Activated CD4-positive, alpha-beta memory T cell treated with anti-CD3 and anti-CD28 coated beads, Interleukin-2, amount 10 ng/mL, durations not matched to agents 7 days and 5 days (primary cell): ENCODE data around the gene MAPK14. TPM values are rescaled to one million over a fixed set of nuclear protein-coding genes. Genes with fewer than 3 reads are reported as not detected.
"Not testable (repeated sequence)": the region's sequence is repeated elsewhere in the genome, so short reads cannot be mapped to it uniquely, and the experiment has no call there.

Experiments used
- CTCF ChIA-PET: fragments of 350-600 bp; sonication (Branson Sonifier 250); formaldehyde crosslinking; loops from one replicate; lab custom pipeline; 2021; ENCODE audit warnings: antibody characterized with exemption, inconsistent platforms; lab: Charles Lee
- POLR2A ChIA-PET: fragments of 350-600 bp; sonication (Branson Sonifier 250); formaldehyde crosslinking; loops from one replicate; lab custom pipeline; 2021; ENCODE audit warnings: antibody characterized with exemption; lab: Charles Lee
- DNase-seq: peaks from one replicate; pipeline ENCODE4 v3.0.0-alpha.2; 2020
- H3K27ac Mint-ChIP-seq: one replicate; pipeline ENCODE4 v1.8.0; 2021; ENCODE audit warnings: mild to moderate bottlenecking, mixed read lengths
- H3K27me3 Mint-ChIP-seq: one replicate; pipeline ENCODE4 v1.8.0; 2021; ENCODE audit warnings: mixed read lengths
- H3K36me3 Mint-ChIP-seq: one replicate; pipeline ENCODE4 v1.8.0; 2021; ENCODE audit warnings: low read depth, mixed read lengths
- H3K4me1 Mint-ChIP-seq: one replicate; pipeline ENCODE4 v1.8.0; 2021; ENCODE audit warnings: mixed read lengths
- H3K4me3 Mint-ChIP-seq: one replicate; pipeline ENCODE4 v1.8.0; 2021; ENCODE audit warnings: mild to moderate bottlenecking, mixed read lengths
- H3K9me3 Mint-ChIP-seq: one replicate; pipeline ENCODE4 v1.8.0; 2021; ENCODE audit warnings: mixed read lengths
- total RNA-seq, 2 experiments: library from RNA; stranded (reverse); gene quantifications; one replicate each; pipeline ENCODE4 v1.2.3, GENCODE V29; 2021

Gene MAPK14
- total RNA-seq, 2 experiments from 2014 or later: 71.4 to 72.2 TPM

- DNase-seq: no peak
- H3K4me3 Mint-ChIP-seq: no peak overlapping the region
Observed at GRCh38 chr6:36127462-36128016, 99.9 kb downstream of the MAPK14 start.

DNA sequence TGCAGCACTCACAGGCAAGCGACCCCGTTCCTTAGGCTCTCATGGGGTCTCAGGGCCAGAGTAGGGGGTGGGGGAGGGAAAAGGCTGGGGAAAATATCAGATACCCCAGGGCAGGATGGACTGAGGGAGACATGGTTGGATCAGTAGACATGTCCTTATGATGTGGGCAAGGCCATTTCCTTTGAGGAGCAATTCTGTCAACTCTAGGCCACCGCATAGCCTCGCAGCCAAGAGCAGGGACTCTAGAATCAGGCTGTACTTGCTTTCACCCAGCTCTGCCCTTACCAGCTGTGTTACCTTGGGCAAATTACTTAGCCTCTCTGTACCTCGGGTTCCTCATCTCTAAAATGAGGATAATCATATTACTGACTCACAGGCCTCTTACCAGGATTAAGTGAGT, 100.5 kb downstream of the MAPK14 start:
- POLR2A ChIA-PET: interaction anchor here (1.3 to 1.6 kb wide), 3 partner anchors 9 to 99 kb away, joined by 3 to 6 read pairs (median 3); no protein-coding TSS in a partner anchor

More at GRCh38 chr6:36127462-36128016, 99.9 kb downstream of the MAPK14 start:
- H3K27me3 Mint-ChIP-seq: no peaks in the 10 kb centered on the region
- CTCF ChIA-PET: interaction anchor here (0.9 kb wide), 1 partner anchor 214 kb away, joined by 5 read pairs; no protein-coding TSS in a partner anchor
- H3K4me1 Mint-ChIP-seq: peaks cover 64% of the 10 kb centered on the region
- no peak overlapping the region for H3K27ac Mint-ChIP-seq
- peaks cover 2% of the 10 kb centered on the region for H3K36me3 Mint-ChIP-seq
- H3K9me3 Mint-ChIP-seq: no peaks in the 10 kb centered on the region
- POLR2A ChIA-PET: interaction anchor here (0.9 to 1.6 kb wide), 8 partner anchors 8 to 99 kb away, joined by 3 to 6 read pairs (median 3); no protein-coding TSS in a partner anchor

DNA sequence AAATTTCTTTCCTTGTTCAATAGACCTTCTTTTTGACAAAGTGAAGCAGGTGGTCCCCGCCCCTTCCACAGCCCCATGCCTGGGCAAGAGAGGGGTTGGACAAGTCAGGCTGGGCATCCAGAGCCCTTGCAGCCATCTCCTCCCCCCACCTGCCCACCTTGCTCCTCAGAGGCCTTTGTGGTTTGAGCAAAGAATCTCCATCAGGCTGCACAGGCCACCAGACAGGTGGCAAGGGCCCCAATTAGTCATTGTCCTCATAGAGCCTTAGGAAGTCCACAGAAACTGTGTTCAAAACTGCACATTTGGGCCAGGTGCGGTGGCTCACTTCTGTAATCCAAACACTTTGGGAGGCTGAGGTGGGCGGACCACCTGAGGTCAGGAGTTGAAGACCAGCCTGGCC, 101.2 kb downstream of the MAPK14 start:
- peaks cover 14% of the 10 kb centered on the region for H3K36me3 Mint-ChIP-seq
- no peaks in the 10 kb centered on the region for H3K27me3 Mint-ChIP-seq
- no peak for DNase-seq
- ChIA-PET CTCF (interaction anchor here (1.3 kb wide), 1 partner anchor 11 kb away, joined by 4 read pairs; no protein-coding TSS in a partner anchor), POLR2A (interaction anchor here (3.3 kb wide), 1 partner anchor 14 kb away, joined by 42 read pairs; no protein-coding TSS in a partner anchor)
- no peak overlapping the region for H3K27ac Mint-ChIP-seq
- no peak overlapping the region for H3K4me3 Mint-ChIP-seq
- peaks cover 64% of the 10 kb centered on the region for H3K4me1 Mint-ChIP-seq
- no peaks in the 10 kb centered on the region for H3K9me3 Mint-ChIP-seq

More for the DNA sequence above, 100.5 kb downstream of the MAPK14 start:
- CTCF ChIA-PET: no interaction called here
- no peak for DNase-seq
- Mint-ChIP-seq H3K4me1 (peaks cover 64% of the 10 kb centered on the region), H3K27ac (no peak overlapping the region), H3K36me3 (peaks cover 7% of the 10 kb centered on the region), H3K9me3 (no peaks in the 10 kb centered on the region), H3K27me3 (no peaks in the 10 kb centered on the region), H3K4me3 (no peak overlapping the region)

DNA sequence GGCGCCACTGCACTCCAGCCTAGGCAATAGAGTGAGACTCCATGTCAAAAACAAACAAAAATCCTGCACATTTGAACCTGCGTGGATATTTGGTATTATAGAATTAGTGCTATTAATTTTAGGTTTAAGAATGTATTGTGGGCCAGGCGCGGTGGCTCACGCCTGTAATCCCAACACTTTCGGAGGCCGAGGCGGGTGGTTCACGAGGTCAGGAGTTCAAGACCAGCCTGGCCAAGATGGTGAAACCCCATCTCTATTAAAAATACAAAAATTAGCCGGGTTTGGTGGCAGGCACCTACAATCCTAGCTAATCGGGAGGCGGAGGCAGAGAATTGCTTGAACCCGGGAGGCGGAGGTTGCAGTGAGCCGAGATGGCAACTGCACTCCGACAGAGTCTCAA, 101.7 kb downstream of the MAPK14 start:
- H3K4me1 Mint-ChIP-seq: peaks cover 60% of the 10 kb centered on the region
- CTCF ChIA-PET: interaction anchor here (0.7 to 1.3 kb wide), 4 partner anchors 10 to 66 kb away, joined by 3 to 4 read pairs (median 4); no protein-coding TSS in a partner anchor
- H3K27ac Mint-ChIP-seq: not testable (repeated sequence)

GRCh38 chr6:36129941-36130666, 102.5 kb downstream of the MAPK14 start, which contains the start of gene MAPK13:
MAPK13 (plus strand) TSS chr6:36130513; CDS start chr6:36130583, 70 bp downstream.
- H3K4me1 Mint-ChIP-seq: peaks cover 56% of the 10 kb centered on the region
- H3K27ac Mint-ChIP-seq: peak within 1 kb of the TSS; percentile 93
- no peaks in the 10 kb centered on the region for H3K9me3 Mint-ChIP-seq
- ChIA-PET POLR2A (interaction anchor here (1.0 to 5.3 kb wide), 9 partner anchors 9 to 102 kb away, joined by 4 to 148 read pairs (median 10); partner anchors contain the start of genes BRPF3 and MAPK14), CTCF (interaction anchor here (0.7 to 5.9 kb wide), 6 partner anchors 8 to 65 kb away, joined by 3 to 47 read pairs (median 4); no protein-coding TSS in a partner anchor)
- H3K36me3 Mint-ChIP-seq: peaks cover 18% of the 10 kb centered on the region
- DNase-seq: peak; percentile 39
- no peaks in the 10 kb centered on the region for H3K27me3 Mint-ChIP-seq
- peak within 1 kb of the TSS; percentile 86 for H3K4me3 Mint-ChIP-seq

More for the DNA sequence above, 101.7 kb downstream of the MAPK14 start:
- Mint-ChIP-seq H3K4me3 (peak overlapping the region; percentile 43), H3K36me3 (peaks cover 17% of the 10 kb centered on the region)
- POLR2A ChIA-PET: interaction anchor here (2.8 to 5.3 kb wide), 3 partner anchors 8 to 101 kb away, joined by 26 to 148 read pairs (median 42); partner anchors contain the start of gene MAPK14
- not testable (repeated sequence) for DNase-seq, H3K9me3 Mint-ChIP-seq, H3K27me3 Mint-ChIP-seq

DNA sequence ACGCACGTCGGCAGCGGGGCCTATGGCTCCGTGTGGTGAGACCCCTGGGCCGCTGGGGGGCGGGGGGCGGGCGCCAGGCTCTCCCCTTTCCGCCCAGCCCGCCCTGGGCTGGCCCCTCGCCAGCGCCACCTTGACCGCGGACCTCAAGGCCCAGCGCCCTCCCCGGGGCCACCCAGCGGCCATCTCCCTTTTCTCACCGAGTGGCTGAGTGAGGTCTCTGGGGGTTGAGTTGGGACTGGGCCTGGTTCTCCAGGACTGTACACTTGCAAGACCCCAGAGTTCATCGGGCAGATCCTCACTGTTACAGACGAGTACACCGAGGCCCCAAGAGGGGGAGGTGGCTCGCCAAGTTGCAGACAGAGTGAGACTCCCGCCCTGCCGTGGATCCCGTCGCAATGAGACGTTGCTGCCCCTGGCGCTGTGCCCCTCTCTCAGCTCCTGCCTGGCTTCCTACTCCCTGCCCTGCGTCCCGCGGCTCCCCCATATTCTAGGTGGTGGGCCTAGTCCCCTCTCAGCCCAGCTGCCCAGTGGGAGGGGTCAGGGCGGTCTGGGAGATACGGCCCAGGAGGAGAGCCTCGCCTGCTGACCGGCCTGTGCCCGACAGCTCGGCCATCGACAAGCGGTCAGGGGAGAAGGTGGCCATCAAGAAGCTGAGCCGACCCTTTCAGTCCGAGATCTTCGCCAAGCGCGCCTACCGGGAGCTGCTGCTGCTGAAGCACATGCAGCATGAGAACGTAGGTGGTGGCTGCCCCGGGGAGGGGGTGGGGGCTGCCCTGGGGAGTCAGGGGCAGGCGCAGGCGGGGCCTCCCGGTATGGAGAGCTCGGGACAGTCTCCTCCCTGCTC, 103.3 kb downstream of the MAPK14 start:
- H3K36me3 Mint-ChIP-seq: peaks cover 24% of the 10 kb centered on the region
- peak overlapping the region; percentile 86 for H3K4me3 Mint-ChIP-seq
- peaks cover 53% of the 10 kb centered on the region for H3K4me1 Mint-ChIP-seq
- DNase-seq: peak; percentile 65
- no peaks in the 10 kb centered on the region for H3K9me3 Mint-ChIP-seq
- POLR2A ChIA-PET: interaction anchor here (0.7 to 5.3 kb wide), 24 partner anchors 10 to 1688 kb away, joined by 3 to 148 read pairs (median 4); partner anchors contain the start of genes BRPF3 and MAPK14
- H3K27me3 Mint-ChIP-seq: no peaks in the 10 kb centered on the region
- CTCF ChIA-PET: interaction anchor here (0.9 to 5.9 kb wide), 13 partner anchors 9 to 221 kb away, joined by 3 to 47 read pairs (median 4); partner anchors contain the start of gene MAPK14
- peak overlapping the region; percentile 93 for H3K27ac Mint-ChIP-seq

DNA sequence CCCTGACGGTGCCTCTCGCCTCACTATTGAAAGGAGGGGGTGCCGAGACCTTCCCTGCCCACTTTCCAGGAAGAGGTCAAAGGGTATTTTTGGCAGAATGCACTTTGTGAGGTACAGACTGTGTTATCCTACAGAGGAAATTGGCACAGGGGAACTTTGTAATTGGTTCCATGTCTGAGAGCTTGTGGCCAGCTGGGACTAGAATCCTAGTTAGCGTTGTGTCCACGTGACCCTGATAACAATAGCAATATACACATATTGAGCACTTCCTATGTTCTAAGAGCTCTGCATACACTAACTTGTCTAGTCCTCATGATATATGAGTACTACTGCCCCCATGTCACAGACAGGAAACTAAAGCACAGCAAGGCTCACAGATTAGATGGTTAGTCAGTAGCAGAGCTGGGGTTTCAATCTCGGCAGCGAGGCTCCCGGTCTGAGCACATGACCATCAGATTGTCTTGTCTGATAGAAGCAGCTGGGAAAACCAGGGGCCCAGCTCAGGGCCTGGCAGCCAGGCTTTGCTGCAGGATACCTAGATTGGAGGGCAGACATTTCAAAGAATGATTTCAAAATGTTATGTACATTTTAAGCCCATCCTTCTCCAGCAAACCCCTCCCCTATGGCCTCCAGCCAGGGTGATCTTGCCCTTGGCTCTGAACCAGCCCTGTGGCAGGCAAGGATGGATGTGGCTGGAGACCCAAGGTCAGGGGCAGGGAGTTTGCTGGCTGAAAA, 104.1 kb downstream of the MAPK14 start:
- Mint-ChIP-seq H3K27ac (peak overlapping the region; percentile 93), H3K4me3 (peak overlapping the region; percentile 86), H3K9me3 (no peaks in the 10 kb centered on the region), H3K27me3 (no peaks in the 10 kb centered on the region), H3K36me3 (peaks cover 30% of the 10 kb centered on the region), H3K4me1 (peaks cover 45% of the 10 kb centered on the region)
- POLR2A ChIA-PET: interaction anchor here (0.7 to 5.3 kb wide), 24 partner anchors 11 to 1687 kb away, joined by 3 to 148 read pairs (median 4); partner anchors contain the start of genes BRPF3 and MAPK14
- DNase-seq: peak; percentile 66
- CTCF ChIA-PET: interaction anchor here (0.5 to 5.9 kb wide), 14 partner anchors 9 to 1527 kb away, joined by 3 to 47 read pairs (median 4); partner anchors contain the start of gene MAPK14

DNA sequence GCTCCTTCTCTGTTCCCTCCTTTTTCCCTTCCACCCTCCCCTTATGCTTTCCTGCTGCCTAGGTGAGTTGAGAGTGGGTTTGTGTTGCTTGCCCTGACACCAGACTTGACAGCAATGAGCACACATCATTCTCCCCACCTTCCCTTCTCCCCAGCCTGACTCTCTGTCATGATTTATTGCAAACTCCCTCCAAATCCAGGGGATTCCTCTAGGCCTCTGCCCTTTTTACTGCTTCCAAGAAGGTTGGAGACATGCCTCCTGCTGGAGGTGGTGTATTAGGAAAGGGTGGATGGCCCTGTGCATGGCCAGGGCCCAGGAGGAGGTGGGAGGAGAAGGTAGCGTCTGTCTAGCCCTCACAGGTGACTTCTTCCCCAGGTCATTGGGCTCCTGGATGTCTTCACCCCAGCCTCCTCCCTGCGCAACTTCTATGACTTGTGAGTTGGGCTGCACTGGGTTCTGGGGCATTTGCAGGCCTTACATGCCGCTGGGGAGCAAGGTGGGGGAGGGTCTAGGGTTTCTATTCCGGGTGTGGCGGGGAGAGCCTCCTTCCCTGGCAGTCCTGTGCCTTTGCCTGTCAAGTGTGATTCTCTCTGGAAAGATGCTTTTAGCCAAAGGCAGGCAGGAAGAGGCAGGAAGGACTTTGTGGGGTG, 104.8 kb downstream of the MAPK14 start:
- H3K4me3 Mint-ChIP-seq: peak overlapping the region; percentile 86
- peak overlapping the region; percentile 93 for H3K27ac Mint-ChIP-seq
- no peaks in the 10 kb centered on the region for H3K9me3 Mint-ChIP-seq
- peaks cover 34% of the 10 kb centered on the region for H3K36me3 Mint-ChIP-seq
- POLR2A ChIA-PET: interaction anchor here (0.9 to 5.3 kb wide), 16 partner anchors 10 to 291 kb away, joined by 3 to 148 read pairs (median 5); partner anchors contain the start of genes BRPF3 and MAPK14
- DNase-seq: no peak
- CTCF ChIA-PET: interaction anchor here (0.5 to 5.9 kb wide), 9 partner anchors 10 to 1527 kb away, joined by 3 to 47 read pairs (median 4); partner anchors contain the start of gene MAPK14
- H3K4me1 Mint-ChIP-seq: peaks cover 39% of the 10 kb centered on the region
- no peaks in the 10 kb centered on the region for H3K27me3 Mint-ChIP-seq

DNA sequence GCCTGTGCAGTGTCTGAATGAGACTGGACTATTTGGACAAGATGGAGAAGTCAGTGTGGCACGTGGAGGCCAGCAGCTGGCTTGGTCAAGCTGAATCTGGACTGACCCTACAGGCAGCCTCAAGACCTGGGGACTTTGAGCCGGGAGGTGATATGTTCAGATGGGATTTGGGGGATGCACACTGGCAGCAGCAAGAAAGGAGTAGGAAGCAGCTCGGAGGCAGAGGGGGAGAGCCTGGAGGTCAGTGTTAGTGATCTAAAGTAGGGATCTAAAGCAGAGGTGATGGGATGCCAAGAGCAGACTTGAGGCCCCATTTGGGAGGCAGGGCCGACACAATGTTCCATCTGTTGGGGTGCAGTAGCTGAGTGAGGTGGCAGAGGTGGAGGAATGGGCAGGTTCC, 105.5 kb downstream of the MAPK14 start:
- H3K27ac Mint-ChIP-seq: peak overlapping the region; percentile 93
- CTCF ChIA-PET: interaction anchor here (5.9 kb wide), 1 partner anchor 11 kb away, joined by 47 read pairs; no protein-coding TSS in a partner anchor
- no peak for DNase-seq
- H3K4me3 Mint-ChIP-seq: no peak overlapping the region
- peaks cover 39% of the 10 kb centered on the region for H3K4me1 Mint-ChIP-seq
- no peaks in the 10 kb centered on the region for H3K27me3 Mint-ChIP-seq
- peaks cover 35% of the 10 kb centered on the region for H3K36me3 Mint-ChIP-seq
- POLR2A ChIA-PET: interaction anchor here (0.7 to 5.3 kb wide), 6 partner anchors 8 to 64 kb away, joined by 3 to 148 read pairs (median 4); partner anchors contain the start of gene BRPF3
- H3K9me3 Mint-ChIP-seq: no peaks in the 10 kb centered on the region

GRCh38 chr6:36133912-36134311, 106.3 kb downstream of the MAPK14 start:
- no peaks in the 10 kb centered on the region for H3K9me3 Mint-ChIP-seq
- ChIA-PET CTCF (interaction anchor here (0.7 to 5.9 kb wide), 2 partner anchors 12 to 38 kb away, joined by 6 to 47 read pairs; no protein-coding TSS in a partner anchor), POLR2A (interaction anchor here (1.0 to 5.3 kb wide), 4 partner anchors 8 to 61 kb away, joined by 4 to 148 read pairs (median 4); no protein-coding TSS in a partner anchor)
- DNase-seq: no peak
- peaks cover 43% of the 10 kb centered on the region for H3K36me3 Mint-ChIP-seq
- H3K4me1 Mint-ChIP-seq: peaks cover 36% of the 10 kb centered on the region
- no peaks in the 10 kb centered on the region for H3K27me3 Mint-ChIP-seq
- no peak overlapping the region for H3K27ac Mint-ChIP-seq
- H3K4me3 Mint-ChIP-seq: no peak overlapping the region
